Measurements from ENCODE around the gene PRSS22.

PRSS22 gene

GRCh38 chr16:2857451-2858244 is at the start of gene PRSS22:
TSS of gene PRSS22 (minus strand) at chr16:2858170. CDS start at chr16:2858104, 66 bp downstream.
- no peak for DNase-seq

DNA sequence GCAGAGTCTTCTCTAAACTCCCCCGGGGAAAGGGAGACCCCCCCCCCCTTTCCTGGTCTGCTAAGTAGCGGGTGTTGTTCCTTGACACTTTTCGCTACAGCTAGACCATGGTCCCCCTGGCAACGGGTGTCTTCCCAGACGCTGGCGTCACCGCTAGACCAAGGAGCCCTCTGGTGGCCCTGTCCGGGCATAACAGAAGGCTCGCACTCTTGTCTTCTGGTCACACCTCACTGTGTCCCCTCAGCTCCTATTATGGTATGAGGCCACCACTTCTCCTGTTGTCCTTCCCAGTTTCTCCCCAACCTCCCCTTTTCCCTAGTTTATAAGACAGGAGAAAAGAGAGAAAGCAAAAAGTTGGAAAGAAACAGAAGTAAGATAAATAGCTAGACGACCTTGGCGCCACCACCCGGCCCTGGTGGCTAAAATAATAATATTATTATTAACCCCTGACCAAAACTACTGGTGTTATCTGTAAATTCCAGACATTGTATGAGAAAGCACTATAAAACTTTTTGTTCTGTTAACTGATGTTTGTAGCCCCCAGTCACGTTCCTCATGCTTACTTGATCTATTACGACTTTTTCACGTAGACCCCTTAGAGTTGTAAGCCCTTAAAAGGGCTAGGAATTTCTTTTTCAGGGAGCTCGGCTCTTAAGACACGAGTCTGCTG is 49.2 kb upstream of the PRSS22 start:
- DNase-seq, result peak; percentile 70

GRCh38 chr16:2905988-2906387 is 48.0 kb upstream of the PRSS22 start:
- DNase-seq, result no peak

DNA sequence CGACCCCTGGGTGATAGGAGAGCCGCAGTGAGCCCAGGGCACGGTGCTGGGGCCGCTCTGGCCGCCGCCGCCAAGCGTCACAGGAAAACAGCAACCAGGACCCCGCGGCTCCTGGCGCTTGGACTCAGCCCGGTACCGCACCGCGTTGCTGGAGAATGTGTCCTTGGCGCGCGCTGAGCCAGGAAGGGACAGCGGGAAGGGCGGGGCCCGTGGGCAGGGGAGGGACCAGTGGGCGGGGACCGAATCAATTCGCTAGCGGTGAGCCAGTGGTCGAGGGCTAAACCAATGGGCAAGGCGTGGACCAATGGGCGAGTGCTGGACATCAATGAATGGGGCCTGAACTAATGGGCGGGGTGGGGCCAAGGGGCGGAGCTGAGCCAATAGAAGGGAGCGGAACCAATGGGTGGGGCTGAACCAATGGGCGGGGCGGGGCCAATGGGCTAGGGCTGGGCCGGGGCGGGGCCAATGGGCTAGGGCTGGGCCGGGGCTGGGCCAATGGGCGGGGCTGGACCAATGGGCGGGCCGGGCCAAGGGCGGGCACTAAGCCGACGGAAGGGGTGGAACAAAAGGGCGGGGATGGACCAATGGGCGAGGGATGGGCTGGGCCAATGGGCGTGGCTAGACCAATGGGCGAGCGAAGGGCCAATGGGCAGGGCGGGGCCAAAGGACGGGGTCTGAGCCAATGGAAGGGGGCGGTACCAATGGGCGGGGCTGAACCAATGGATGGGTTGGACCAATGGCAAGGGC is 47.4 kb upstream of the PRSS22 start:
- peak; percentile 100 for DNase-seq

GRCh38 chr16:2904922-2905240 is 46.9 kb upstream of the PRSS22 start:
- peak; percentile 37 for DNase-seq

- peak; percentile 85 for DNase-seq
Measured at GRCh38 chr16:2904100-2904921, 46.3 kb upstream of the PRSS22 start.

DNA sequence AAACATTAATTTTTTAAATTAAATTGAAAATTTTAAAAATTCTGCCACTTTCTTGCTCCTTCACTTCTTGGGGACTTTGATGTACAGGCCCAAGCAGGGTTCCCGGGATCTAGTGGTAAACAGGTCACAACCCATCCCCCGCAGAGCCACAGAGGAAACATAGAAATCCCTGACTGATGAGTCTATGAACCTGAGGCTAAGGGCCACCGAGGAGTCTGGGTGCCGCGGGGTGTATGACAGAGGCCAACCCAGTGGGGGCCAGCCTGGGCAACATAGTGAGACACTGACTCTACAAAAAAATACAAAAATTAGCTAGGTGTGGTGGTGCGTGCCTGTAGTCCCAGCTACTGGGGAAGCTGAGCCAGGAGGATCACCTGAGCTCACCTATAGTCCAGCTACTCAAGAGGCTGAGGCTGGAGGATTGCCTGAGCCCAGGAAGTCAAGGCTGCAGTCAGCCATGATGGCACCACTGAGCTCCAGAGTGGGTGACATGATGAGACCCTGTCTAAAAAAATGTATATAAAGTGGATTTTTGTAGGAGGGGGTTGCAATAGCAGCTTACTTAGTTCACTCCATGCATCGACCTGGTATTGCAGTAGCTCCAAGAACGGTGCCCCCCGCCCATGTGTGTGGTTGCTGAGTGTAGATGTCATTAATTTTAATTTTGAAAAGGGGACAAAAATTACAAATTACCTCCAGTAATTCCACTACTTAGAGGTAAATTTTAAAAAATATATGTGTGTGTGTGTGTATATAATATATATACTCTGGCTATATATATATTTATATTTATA is 44.6 kb upstream of the PRSS22 start:
- DNase-seq, result no peak

DNA sequence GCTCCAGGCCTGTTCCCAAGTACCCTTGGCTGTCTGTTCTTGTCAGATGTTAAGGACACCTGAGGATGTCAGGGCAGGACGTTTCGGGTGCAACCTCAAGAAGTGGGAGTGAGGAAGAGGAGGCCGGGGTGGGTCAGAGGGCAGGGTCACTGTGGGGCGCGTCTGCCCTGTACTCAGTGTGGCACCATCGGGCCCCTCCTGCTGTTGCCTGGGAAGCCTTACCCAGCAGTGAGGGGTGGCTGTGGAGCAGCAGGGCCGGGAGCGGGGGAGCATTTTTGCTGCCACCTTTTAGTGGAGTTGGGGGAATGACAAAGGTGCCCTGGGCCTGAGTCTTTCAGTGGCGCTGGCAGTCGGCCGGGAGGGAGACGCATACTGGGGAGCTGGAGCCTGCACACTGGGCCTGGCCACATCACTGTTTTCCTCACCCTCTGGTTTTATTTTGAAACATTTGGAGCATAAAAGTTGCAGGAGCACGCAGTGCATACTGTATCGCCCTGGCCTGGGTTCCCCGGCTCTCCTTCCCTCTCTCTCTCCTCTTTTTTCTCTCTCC is 42.6 kb upstream of the PRSS22 start:
- no peak for DNase-seq

- DNase-seq, result no peak
Measured at GRCh38 chr16:2899564-2900072, 41.6 kb upstream of the PRSS22 start.

DNA sequence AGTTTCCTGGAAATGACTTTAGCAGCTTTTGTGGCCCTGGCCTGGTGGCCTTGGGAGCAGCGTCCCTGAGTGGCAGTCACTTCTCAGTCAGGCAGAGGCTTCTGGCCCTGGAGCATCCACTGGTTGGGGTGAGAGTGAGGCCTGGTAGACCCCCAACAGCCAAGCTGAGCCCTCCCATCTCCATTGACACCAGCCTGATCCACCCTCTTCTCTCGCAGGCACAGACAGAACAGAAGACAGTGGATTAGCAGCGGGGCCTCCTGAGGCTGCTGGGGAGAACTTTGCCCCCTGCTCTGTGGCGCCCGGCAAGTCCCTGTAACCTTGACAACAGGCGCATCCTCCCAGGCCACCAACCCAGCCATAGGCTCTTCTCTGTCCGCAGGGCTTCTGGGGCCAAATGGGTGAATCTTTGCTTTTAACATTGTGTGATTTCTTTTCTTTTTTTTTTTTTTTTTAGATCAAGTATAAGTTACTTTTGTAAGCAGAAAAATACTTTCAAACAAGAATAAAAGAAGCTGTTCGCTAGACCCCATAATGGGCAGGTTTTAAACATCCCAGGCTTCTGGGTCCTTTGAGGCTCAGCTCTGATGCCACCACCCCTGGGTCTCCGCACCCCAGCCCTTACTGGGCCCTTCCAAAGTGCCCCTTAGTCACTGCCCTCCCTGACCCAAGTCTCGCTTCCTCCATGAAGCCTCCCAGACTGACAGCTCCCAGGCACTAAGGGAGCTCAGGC is 41.0 kb upstream of the PRSS22 start:
- no peak for DNase-seq

DNA sequence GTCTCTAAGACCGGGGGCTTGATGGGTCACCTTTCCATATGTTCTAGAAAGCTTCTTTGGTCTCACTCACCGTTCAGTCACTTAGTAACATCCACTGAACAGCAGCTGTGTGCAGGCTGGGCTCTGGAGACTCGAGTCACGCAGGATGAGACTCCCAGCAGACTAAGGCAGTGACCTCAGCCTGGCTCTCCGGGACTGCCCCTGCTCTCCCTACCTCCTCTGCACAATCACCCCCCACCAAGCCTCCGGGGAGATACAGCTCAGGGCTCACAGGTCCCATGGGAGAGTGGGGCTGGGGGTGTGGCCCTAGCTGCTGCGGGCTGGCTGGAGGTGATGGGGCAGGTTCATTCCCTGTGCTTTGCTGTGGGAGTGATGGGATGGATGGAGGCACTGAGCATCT is 39.1 kb upstream of the PRSS22 start:
- no peak for DNase-seq

DNA sequence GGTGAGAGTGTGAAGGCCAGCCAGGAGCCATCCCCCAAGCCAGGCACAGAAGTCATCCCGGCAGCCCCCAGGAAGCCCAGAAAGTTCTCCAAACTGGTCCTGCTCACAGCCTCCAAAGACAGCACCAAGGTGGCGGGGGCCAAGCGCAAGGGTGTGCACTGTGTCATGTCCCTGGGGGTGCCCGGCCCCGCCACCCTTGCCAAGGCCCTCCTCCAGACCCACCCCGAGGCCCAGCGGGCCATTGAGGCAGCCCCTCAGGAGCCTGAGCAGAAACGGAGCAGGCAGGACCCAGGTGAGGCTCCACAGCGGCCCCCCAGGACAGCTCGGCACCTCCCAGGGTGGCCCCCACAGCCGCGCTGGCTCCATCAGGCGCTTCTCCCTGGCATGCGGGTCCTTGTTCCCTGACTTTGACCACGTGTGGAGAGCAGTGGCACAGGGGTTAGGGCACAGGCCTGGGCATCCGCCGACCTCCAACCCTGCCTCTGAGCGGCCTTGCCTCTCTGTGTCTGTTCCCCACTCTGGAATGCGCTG is 38.6 kb upstream of the PRSS22 start:
- DNase-seq, result no peak

GRCh38 chr16:2895813-2896212 is 37.8 kb upstream of the PRSS22 start:
- DNase-seq, result no peak

- DNase-seq, result no peak
Measured at GRCh38 chr16:2894231-2894630, 36.3 kb upstream of the PRSS22 start.

GRCh38 chr16:2884041-2884451 is 26.1 kb upstream of the PRSS22 start:
- no peak for DNase-seq

DNA sequence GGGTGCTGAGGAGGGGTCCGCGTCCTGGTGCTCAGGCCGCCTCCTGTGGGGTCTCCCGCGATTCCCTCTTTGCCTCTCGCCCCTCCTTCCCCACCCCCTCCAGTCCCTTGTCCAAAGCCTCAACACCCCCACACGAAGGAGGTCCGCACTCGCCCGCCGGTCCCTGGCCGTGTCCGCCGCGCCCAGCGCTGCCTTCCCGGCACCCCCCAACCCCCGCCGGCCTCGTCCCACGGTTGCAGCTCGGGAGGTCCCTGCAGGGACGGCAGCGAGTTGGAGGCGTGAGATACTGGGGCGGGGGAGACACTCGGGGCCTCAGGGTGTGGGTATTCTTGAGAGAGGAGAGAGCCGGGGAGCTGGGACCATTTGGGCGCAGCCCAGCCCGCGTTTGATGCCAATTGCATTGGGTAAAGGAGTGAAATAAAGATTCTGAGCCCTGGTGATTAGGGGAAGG is 25.5 kb upstream of the PRSS22 start:
- DNase-seq, result peak; percentile 28

DNA sequence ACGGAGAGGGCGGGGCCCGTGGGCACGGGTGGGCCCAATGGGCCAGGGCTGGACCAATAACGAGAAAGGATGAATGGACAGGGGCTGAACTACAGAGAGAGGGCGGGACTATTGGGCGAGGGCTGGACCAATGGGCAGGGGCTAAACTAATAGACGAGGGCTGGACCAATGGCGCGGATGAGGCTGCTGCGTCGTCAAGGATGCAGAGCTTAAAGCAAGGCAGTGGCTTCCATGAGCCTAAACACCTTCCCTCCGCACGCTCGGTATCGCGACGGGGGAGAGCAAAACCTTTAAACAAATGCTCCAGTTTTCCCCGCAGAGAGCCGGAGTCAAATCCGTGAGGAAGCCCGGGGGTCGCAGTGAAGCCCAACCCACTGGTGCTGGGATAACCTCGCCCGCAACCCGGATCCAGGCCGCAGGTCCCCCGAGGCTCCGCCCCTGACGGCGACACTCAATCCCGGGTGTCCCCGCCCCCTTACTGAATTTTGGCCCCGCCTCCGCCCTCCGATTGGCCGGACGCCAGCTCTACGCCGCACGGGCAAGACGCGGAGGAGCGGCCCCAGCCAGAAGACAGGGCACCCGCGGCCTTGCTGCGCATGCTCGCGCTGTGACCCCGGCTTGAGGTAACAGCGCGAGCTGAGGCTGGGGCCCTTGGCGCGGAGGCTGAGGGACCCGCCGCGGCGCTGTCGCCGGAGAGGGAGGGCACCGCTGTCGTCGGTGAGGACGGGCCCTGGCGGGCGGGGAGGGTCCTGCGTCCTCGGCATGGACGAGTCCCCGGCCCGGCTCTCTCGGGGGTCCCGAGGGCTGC is 24.9 kb upstream of the PRSS22 start, which contains the start of gene FLYWCH2:
Gene FLYWCH2, plus strand, starts transcription at position 566 of the 808 bp plus-strand sequence. CDS start 13,235 bp downstream, outside the sequence.
- peak; percentile 99 for DNase-seq

DNA sequence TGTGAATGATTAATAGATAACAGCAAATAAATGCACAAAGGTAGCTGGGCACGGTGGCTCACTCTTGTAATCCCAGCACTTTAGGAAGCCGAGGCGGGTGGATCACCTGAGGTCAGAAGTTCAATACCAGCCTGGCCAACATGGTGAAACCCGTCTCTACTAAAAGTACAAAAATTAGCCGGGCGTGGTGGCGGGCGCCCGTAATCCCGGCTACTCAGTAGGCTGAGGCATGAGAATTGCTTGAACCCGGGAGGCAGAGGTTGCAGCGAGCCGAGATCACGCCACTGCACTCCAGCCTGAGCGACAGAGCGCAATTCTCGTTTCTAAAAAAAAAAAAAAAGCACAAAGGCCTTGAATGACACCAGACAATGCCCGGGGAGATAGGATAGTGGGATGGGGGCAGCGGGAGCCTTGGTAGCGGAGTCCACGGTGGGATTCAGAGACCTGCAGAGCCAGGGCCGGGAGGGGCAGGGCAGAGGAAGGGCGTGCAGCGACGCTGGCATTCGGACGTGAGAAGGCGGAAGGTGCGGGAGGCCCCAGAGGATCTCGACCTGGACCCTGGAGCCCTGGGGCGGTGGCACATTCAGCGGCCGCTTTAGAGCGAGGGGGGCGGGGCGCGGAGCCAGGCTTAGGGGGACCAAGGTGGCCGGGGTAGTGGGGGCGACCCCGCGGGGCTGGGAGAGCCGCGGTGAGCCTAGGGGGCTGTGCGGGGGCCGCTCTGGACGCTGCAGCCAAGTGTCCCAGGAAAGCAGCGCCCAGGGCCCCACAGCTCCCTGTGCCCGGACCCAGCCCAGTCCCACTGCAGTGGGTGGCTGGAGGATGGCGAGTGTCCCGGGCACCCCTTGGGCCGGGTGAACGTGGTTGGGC is 24.0 kb upstream of the PRSS22 start:
- DNase-seq, result peak; percentile 48
